GM19238 (cell line): ENCODE measurements around the gene WBP4.
"Not testable (repeated sequence)": the region's sequence is repeated elsewhere in the genome, so short reads cannot be mapped to it uniquely, and the experiment has no call there.

Source experiments
- DNase-seq: peaks from one replicate; pipeline ENCODE4 v3.0.0; 2011; ENCODE audit warnings: low spot score; ENCODE audit not compliant: insufficient read length

WBP4 gene

GRCh38 chr13:41079725-41080124, 18.4 kb downstream of the WBP4 start:
- DNase-seq = no peak

GRCh38 chr13:41085961-41086585, 24.8 kb downstream of the WBP4 start:
- no peak for DNase-seq

GRCh38 chr13:41095681-41096080, 34.4 kb downstream of the WBP4 start:
- not testable (repeated sequence) for DNase-seq

DNA sequence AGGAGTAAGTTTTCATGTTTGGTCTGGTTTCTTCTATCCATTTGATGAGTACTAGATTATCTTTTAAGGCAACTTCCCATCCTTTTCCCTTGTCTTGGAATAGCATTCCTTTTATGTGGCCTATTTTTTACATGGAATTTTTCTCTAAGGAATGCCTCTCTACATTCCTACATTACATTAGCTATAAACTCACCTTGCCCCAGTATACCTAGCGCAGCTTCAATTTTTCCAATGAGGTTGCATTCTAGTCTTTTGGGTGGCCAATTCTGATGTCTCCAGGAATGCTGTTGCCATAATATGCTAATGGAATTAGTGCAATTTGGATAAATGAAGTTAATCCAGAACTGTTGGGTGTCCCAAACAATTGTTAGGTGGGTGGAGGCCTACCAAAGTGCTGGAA, 37.5 kb downstream of the WBP4 start:
- no peak for DNase-seq

- DNase-seq = no peak
Observed at GRCh38 chr13:41099986-41100385, 38.7 kb downstream of the WBP4 start.

- DNase-seq = no peak
Observed at GRCh38 chr13:41107104-41107571, 45.8 kb downstream of the WBP4 start.

GRCh38 chr13:41107584-41108014, 46.3 kb downstream of the WBP4 start:
- no peak for DNase-seq

DNA sequence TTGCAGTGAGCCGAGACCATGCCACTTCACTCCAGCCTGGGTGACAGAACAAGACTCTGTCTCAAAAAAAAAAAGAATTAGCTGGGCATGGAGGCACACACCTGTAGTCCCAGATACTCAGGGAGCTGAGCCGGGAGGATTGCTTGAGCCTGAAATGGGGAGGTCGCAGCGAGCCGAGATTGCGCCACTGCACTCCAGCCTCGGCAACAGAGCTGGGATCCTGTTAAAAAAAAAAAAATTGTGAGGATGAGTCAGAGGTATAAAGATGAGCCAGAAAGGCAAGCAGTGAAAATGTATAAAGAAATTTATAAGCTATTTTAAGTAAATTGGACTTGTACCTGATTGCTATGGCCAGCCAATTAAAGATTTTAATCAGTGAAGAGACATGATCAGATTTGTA, 50.1 kb downstream of the WBP4 start:
- no peak for DNase-seq

DNA sequence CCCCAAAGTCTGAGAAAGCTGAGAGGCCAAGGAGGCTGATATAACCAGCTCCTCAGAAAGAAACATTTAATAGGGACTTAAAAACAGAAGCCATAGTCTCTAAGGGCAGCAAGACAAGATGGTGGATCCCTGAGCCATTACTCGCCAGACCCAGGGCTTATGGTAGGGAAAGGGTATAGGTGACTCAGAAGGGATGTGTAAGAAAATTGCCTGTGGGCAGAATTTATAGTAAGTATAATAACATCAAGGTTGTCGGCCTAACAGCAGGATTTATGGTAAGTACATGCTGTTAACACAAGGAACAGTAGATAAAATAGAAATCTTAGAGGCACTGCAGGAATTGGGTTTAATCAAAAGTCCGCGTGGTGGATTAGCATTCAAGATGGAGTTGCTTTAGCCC, 56.6 kb downstream of the WBP4 start:
- DNase-seq = no peak

GRCh38 chr13:41122838-41123237, 61.5 kb downstream of the WBP4 start:
- no peak for DNase-seq

DNA sequence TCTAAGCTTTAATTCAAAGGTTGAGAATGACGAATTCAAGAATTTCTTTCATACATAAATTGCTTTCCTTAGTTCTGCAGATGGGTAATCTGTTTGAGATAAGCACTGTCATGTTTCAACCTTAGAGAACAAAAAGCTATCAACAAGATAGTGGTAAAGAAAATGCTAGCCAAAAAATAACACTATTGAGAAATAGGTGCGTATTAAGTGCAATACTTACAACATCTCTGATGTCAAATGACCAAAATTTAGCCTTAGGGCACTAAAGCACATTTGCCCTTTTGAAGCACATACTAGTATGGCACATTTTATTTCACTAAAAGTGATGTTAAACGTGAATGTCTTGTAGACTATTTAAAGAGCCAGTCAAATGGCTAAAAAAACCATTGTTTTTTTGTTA, 66.4 kb downstream of the WBP4 start:
- DNase-seq = no peak

GRCh38 chr13:41130356-41130755, 69.0 kb downstream of the WBP4 start:
- no peak for DNase-seq

DNA sequence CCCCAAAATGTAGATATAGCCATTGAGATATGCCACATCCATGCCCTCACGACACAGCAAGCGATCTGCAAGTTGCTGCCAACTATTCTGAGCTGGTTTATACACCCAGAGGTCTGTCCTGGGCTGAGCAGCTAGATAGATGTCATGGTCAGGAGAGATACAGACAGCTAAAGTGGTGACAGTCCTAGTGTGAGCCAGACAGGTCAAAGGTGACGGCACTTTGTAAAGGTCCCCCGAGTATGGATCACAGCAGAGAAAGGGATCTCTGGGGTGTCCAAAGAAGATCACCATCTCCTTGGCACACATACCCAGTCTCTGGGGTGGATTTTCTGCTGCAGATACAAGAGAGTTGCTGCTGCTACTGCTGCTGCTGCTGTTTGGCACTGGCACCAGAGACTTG, 69.9 kb downstream of the WBP4 start:
- not testable (repeated sequence) for DNase-seq

GRCh38 chr13:41131660-41132511, 70.6 kb downstream of the WBP4 start:
- not testable (repeated sequence) for DNase-seq

GRCh38 chr13:41132512-41133152, 71.3 kb downstream of the WBP4 start, which contains the start of gene KBTBD6:
TSS of gene KBTBD6 (minus strand) at chr13:41132802. CDS start at chr13:41132511, 291 bp downstream.
- DNase-seq = peak; percentile 79
